Stimulated activated CD8-positive, alpha-beta memory T cell treated with anti-CD3 and anti-CD28 coated beads, Interleukin-15, amount 100 ng/mL, for 4 hours (primary cell): ENCODE data around the gene RTN4RL2.
"Not testable (repeated sequence)": the region's sequence is repeated elsewhere in the genome, so short reads cannot be mapped to it uniquely, and the experiment has no call there.

Source experiments
- DNase-seq, 2 donors: peaks; one replicate each; pipeline ENCODE4 v3.0.0-alpha.2; 2020; ENCODE audit warnings: low read depth in 2 of 2

The RTN4RL2 gene

DNA sequence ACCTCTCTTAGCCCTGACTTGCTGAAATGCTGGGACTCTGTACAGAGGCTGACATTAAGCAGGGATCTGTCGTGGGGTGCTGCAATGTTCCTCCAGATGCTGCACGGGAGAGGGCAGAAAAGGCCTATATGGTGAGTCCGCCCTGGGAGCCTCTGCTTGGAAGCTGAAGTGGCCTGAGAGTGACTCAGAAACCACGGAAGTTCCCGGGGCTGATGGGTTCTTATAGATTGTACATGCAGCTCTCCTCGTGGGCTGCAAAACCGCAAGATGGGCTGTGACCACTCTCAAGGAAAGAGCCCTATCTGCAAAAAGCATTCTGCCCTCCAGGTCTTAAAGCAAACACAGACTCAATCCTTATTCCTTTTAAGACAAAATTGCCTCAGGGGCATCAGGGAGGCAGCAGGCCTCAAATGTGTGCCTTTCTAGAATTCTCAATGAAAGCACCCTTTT lies 27.6 kb upstream of the RTN4RL2 start:
- DNase-seq = no peak

DNA sequence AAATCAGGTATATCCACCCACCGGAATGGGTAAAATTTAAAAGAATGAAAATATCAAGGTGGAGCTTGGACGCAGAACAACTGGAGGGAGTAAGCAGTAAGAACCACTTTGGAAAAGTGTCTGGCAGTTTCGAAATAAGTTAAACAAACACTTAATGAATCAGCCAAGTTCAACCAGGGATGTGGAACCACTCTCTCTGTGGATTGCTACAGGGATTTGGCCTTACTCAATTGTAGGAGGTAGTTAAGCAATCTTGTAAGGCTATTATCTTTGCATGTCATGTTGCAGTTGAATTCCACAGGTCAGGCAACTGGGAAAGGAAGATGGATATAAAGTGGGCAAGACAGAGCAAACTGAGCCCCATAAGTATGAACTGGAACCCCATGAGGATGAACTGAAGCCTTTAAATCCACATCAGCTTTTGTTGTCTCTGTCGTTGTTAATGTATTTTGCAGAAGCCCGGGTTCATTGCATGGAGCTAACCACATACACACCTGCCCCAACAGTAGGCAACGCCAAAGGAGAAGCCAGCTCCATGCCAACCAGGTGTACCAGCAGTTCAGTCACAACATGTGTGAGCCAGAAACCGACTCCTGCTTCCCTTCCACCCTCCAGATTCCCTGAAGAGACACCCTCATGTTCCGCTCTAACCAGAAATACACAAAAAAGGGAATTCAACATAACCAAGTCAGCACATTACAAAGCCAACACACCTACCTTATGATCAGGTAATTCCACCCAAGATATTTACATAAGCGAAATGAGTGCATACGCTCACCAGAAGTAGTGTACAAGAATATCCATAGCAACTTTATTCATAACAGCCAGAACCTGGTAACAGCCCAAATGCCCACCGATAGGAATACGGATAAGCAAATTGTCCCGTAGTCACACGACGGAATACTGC lies 25.4 kb upstream of the RTN4RL2 start:
- DNase-seq = no peak

DNA sequence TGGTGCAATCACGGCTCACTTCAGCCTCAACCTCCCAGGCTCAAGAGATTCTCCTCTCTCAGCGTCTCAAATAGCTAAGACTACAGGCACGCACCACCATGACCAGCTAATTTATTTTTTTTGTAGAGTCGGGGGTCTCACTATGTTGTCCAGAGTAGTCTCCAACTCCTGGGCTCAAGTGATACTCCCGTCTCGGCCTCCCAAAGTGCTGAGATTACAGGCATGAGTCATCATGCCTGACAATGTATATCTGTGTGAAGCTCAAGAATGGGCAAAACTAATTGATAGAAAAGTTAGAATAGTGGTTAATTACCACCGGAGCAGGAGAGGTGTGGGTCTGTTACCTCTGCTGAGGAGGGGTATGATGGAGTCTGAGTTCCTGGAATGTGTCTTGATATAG lies 24.3 kb upstream of the RTN4RL2 start:
- no peak for DNase-seq

DNA sequence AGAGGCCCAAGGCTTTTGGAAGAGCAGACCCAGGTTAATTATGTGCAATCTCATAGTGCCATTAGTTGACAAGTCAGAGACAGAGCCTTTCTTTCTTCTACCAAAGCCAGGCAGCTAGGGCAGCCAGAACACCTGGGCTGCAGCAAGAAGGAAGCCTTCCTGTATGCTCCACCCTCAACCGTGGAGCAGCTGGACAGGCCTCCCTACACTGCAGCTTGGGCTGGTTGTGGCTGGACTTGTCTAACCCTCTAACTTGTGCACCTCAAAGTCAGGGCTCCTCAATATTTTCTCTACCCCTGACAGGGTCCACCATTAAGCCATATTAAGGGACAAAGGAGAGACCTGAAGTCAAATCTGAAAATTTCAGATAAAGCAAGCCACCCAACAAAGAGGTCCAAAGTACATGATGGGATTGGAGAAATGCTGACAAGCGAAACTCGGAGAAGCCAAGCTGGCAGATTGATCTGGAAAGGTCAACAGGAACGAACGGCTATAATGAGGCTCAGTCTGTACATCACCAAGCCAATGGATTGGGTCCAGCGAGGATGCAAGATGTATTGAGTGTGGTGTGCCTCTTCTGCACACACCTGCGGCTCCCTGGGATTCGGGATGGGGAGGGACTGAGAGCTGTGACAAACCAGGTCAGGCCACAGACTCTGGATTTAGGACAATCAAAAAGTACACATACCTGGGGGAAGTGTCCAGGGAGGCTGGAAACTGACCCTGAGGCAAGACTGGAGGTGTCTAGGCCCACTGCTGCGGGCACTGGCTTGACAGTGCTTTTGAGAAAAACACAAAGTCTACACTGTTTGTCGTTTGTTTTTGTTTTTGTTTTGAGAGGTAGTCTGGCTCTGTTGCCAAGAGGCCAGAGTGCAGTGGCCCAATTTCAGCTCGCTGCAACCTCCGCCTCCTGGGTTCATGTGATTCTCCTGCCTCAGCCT lies 21.7 kb upstream of the RTN4RL2 start:
- no peak for DNase-seq

DNA sequence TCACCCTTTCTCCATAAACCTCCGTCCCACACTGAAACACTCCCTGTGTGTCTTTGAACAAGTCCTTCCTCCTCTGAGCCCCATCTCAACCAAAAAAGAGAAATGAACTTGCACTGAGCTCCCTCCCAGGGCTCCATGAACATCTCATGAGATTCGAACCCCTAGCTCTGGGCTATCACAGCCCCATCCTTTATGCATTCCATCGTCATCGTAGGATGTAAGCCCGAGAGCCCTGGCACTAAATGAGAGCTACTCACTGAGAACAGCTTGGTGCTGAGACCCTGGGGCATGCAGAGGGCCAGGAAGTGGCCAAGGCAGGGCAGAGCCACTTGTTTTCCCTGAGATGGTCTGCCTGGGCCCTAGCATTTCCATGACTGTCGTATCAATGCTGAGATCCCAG lies 20.5 kb upstream of the RTN4RL2 start:
- DNase-seq = no peak

DNA sequence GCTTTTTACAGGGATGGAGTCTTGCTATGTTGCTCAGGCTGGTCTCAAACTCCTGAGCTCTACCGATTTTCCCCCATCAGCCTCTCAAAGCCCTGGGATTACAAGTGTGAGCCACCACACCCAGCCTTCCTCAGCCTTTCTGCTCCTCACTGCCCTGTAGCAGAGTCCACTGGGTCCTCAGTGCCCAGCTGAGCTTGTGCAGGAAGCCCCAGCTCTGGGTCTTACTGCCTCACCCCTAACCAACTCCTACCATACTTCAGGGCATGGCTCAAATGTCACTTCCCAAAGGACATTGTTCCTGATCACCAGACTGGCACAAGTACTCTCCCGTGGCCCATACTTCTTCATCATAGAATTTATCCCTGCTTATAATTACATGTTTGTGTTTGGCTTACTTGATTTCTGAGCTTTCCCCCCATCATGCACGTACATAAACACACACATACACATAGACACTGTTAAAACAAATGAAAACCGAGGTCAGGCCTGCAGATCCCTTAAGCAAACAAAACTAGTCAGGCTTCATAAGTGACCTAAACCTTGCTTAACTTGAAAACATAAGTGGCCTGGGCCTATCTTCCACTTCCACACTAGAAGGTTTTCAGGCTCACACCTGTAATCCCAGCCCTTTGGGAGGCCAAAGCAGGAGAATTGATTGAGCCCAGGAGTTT lies 19.4 kb upstream of the RTN4RL2 start:
- no peak for DNase-seq

DNA sequence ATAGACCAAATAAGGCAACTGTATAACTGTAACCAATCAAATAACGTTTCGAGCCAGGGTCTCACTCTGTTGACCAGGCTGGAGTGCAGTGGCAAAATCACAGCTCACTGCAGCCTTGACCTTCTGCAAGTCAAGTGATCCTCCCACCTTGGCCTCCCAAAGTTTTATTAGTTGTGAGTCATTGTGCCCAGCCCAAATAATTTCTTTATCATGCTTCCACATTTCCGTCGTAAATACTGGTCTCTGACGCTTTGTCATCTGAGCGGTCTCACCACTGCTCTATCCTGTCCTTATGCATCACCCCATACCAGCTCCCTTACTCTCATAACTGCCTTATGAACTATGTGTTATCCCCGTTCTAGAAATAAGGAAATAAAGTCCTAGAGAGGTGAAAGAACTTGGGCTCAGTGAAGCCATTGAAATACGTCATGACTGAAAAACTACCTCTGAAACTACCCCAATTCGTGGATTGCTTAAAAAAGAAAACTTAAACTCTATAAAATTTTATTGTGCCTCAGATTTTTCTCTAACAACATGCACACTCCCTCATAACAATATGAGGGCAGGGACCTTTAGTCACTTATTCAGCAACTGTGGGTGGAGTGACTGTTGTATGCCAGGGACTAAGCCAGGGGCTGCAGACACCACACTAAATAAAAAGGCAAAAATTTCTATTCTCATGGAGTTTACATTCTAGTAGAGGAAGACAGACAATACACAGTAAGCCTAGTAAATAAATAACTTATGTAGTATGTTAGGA lies 15.8 kb upstream of the RTN4RL2 start:
- no peak for DNase-seq

DNA sequence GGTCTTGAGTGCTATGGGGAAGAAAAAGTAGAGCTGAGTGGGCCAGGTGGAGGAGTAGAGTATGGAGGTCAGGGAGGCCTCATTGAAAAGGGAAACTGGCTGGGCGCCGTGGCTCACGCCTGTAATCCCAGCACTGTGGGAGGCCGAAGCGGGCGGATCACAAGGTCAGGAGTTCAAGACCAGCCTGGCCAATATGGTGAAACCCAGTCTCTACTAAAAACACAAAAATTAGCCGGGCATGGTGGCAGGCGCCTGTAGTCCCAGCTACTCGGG lies 15.3 kb upstream of the RTN4RL2 start:
- not testable (repeated sequence) for DNase-seq

DNA sequence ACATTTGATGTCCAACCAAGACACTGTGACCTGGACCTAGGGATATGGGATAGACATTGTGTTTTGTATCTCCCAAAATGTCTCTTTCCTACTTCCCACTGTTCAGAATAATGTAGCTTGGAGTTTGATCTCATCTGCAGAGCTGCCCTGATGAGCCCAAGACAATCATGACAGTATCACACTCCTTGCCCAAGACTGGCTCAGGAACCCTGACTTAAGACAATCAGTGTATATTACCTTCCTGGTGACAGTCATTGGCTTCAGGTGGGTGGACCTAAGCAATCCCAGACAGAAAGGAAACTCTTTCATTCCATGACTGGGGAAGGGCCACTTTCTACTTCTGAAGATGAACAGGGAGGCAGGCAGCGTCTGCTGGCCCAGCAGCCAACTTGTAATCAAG lies 14.3 kb upstream of the RTN4RL2 start:
- DNase-seq = no peak

DNA sequence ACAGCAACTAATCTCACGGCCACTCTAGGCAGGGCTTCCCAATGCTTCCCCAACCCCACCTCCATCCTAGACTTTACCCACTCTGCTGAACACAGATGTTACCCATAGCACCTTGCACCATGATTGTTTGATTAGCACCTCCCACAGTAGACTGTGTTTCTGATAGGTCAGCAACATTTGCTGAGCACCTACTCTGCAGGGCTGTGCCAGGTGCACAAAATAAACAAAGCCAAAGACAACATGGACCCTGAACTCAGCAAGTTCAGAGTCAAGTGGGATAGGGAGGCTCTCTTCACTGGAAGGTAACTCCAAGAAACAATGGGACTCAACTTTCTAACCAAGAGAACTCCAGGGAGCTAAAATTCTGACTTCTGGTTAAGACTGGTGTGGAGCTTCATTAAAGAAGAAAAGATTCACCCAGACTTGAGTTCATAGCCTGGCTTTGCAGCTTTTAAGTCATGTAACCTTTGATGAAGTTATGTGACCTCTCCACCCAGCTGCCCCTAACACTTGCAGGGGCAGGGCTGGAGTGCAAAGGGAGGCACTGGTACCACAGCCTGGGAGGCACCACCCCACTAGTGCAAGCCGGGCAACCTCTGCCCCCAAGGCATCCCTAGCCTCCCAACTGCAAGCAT lies 6.7 kb upstream of the RTN4RL2 start:
- no peak for DNase-seq

DNA sequence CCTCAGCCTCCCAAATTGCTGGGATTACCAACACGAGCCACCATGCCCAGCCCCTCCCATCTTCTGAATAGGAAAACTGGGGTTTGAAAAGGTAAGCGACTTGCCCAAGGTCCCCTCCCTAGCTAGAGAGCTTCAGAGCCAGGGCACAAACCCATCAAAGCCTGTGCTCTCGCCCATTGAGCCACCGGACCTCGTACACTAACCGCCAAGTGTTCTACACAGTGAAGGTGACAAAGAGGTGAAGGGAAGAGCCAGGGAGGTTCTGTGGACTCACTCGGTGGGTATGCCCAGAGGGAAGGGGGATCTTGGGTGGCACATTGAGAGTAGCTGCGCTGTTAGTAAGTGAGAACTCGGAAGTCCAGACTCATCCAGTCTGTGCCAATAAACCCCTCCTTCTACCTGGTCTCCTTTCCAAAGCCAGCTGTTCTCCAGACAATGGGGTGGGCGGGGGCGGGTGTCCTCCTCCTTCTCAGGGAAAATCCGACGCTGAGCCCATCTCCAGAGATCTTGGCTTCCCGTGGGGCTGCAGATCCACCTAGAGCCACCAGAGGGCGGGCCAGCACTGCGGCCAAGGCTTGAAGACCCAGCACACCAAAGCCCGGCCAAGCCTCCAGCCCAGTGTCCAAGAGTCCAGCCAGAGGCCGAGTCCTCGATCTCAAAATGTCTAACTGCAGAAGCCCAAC lies 3.2 kb upstream of the RTN4RL2 start:
- DNase-seq = no peak

DNA sequence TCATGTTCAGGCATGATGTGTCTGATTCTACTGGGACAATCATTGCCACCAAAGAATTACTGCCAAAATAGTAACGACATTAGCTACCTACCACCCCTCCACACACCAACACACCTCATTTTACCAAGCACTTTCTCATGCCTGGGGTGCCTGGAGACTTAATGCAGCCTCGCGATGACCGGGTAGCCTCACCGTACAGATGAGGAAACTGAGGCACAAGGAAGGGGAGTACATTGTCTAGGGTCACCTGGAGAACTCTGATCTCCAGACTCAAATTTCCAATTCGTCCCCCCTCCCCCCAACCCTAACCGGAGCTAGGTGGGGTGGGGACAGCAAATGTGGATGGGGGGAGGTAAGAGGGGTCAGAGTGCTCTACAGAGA lies 2.7 kb upstream of the RTN4RL2 start:
- no peak for DNase-seq

DNA sequence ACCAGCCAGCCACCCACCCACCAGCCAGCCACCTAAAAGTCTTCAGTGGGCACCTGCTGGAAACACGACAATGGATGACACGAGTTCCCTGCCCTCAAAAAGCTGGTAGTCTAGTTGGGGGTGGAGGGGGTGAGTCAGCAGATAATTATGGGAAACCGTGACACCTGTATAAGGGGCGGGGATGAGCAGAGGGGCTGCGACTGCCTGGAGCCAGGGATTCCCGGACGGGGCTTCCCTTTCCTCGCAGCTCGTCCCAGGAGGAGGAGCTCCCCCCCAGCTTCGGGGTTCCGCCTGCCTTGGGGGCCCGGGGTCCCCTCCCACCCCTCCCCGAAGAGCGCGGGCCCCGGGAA lies 2.3 kb upstream of the RTN4RL2 start:
- DNase-seq = peak in 1 of 2 donors; percentile 47

DNA sequence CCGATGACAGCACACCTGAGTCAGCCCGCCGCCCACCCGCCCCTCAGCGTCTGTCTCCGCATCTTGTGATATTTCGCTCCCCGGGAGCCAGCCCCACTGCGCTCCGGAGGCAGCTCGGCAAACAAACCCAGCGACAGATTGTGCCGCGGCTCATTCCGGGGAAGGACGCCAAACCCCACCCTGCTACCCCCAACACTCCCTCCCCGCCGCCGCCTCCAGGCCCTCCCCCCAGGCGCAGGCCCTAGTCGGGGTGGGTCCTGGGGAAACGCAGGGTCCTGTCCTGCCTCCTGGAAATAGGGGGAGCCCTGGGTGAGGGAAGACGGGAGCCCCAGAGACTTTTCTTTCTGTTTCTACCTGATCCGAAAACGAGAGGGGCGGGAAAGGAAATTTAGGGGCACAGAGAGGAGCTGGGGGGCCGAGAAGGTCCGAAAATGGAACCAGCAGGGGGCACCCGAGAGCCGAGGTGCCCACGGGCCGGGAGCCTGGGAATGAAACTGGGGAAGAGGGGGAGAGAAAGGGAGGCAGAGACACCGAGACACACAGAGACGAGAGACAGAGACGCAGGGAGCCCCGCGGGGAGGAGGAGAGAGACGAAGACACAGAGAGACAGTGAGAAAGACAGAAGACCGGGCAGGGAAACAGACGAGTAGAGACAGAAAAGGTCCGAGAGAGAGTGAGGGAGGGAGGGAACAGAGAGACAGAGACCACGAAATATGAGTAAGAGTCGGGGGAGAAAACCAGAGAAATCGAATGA lies 1.7 kb upstream of the RTN4RL2 start:
- DNase-seq = peak; percentile 69 to 72

DNA sequence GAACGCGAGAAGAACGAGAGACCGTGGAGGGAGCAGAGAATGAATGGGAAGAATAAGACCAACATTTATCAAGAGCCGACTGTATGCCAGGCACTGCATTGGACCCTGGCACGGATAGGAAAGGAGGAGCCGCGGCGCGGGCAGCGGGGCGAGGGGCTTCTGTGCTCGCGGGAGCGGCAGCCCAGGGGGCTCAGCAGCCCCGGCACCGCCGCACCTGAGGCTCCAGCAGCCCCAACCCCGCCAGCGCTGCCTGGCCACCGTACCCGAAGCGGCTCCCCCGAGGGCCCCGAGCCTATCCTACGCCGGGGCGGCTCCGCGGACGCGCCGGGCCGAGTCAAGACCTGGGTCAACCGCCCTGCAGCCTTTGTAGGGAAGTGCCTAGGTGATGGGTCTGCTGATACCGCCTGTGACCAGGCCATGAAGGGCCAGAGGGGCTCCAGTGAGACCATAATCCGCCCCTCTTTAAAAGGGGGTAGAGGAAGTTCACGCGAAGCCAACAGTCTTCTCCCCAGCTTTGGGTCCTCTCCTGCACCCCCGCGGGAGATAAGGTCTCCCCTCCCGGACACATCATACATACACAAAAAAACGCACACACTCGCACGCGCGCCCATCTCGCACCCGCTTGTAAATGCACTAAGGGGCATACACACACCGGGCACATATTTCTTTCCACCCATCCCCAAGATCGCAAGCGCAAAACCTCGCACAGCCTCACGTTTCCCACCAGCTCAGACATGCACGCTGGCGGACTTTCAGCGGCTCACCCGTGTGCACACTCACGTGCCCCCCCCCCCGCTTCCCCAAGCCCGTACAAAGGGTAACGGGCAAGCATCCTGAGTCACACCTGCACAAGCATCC lies 935 bp upstream of the RTN4RL2 start:
- no peak for DNase-seq

DNA sequence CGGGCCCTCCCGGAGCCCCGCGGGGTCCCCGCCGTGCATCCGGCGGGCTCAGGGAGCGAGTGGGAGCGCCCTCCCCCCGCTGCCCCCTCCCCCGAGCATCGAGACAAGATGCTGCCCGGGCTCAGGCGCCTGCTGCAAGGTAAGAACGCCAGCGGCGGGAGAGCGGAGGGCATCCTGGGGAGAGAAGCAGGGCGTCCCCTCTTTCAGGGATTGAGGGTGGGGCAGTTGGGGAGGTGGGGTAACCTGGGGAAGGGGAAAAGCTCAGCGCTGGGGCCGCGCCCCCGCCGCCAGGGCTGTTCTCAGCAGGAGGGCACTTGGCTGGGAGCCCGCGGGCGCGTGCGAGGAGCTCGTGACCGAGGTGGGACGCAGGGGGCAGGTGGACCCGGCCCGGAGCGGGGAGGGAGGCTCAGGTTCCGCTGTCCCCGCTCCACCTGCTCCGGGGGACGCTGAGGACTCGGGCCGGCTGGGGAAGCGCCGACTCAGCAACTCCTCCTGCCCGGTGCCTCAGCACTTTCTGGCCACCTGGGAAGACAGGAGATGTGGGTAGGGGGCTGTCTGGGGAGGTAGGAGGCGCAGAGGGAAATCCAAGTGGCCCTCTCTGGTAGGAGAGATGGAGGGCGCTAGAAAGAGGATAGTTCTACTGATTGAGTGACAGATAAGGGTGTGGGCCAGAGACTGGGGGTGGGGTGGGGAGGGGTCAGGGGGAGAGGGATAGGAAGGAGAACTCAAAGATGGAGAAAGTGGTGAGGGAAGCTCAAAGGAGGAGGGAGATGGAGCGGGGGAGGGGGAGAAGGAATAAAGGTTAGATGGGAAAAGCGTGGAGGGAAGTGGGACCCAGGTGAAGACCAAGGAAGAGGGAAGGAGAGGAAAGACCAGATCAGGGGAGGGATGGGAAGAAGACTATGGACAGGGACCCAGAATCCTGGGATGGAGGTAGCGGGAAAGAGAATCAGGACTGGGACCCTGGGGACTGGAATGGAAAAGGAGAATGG lies 726 bp downstream of the RTN4RL2 start:
- DNase-seq = no peak

DNA sequence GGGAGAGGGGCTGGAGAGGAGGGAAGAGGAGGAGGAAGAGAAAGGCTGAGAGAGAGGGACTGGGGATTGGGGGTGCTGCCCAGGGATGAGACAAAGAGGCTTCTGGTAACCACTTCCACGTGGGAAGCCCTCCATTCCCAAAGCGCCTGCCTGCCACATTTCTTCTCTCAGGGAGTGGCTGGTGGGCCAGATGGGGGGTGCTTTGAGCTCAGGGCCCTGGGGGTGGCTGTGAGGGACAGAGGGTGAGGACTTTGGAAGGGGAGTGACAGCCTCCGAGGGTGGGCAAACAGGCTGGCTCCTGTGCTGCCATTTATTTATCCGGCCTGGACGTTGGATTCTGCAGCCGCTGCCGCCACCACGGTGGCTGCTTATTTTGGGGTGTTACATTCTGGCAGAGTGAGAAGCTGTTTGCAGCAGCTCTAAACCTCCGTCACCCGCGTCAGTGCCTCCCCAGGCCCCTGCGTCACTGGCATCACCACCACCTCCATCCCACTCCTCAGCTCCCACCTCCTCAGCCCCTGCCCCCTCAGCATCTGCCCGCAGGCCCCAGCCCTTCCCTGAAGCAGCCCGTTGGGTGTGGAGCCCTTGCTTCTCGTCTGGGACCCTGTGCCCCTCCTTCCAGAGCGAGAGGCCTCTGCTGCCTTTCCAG lies 1.6 kb downstream of the RTN4RL2 start:
- no peak for DNase-seq
